Adipocyte (in vitro differentiated cells): ENCODE data around the gene EPB41L1.

ENCODE experiments used
- DNase-seq: peaks from one replicate; pipeline ENCODE4 v3.0.0-alpha.2; 2015; ENCODE audit warnings: low read depth
- H3K27me3 ChIP-seq: replicated peaks from 2 replicates; pipeline ENCODE4 v1.7.0; 2013; ENCODE audit warnings: mild to moderate bottlenecking, low read length, moderate library complexity; ENCODE audit not compliant: control insufficient read depth, insufficient read depth
- H3K36me3 ChIP-seq: 2 replicates; pipeline ENCODE4 v1.7.0; 2013; ENCODE audit warnings: low read length, mild to moderate bottlenecking, moderate library complexity; ENCODE audit not compliant: control insufficient read depth, insufficient read depth, severe bottlenecking
- H3K4me1 ChIP-seq: 2 replicates; pipeline ENCODE4 v1.7.0; 2013; ENCODE audit warnings: mild to moderate bottlenecking, low read length, moderate library complexity; ENCODE audit not compliant: control insufficient read depth, insufficient read depth
- H3K4me3 ChIP-seq: 2 replicates; pipeline ENCODE4 v1.7.0; 2013; ENCODE audit warnings: mild to moderate bottlenecking, low read length, moderate library complexity
- H3K9ac ChIP-seq: 2 replicates; pipeline ENCODE4 v1.7.0; 2013; ENCODE audit warnings: mild to moderate bottlenecking, low read length, moderate library complexity
- H3K9me3 ChIP-seq: 2 replicates; pipeline ENCODE4 v1.7.0; 2013; ENCODE audit warnings: mild to moderate bottlenecking, low read length, moderate library complexity; ENCODE audit not compliant: control insufficient read depth

EPB41L1 gene

GRCh38 chr20:36115925-36116324 is 38.6 kb upstream of the EPB41L1 start:
- H3K9me3 ChIP-seq, result no peaks in the 10 kb centered on the region
- peak overlapping the region; percentile 9 for H3K9ac ChIP-seq
- no peaks in the 10 kb centered on the region for H3K36me3 ChIP-seq
- H3K4me3 ChIP-seq, result peak overlapping the region; percentile 24
- DNase-seq, result no peak
- H3K4me1 ChIP-seq, result peaks cover 48% of the 10 kb centered on the region
- no peaks in the 10 kb centered on the region for H3K27me3 ChIP-seq

GRCh38 chr20:36116807-36117441 is 37.6 kb upstream of the EPB41L1 start:
- no peak overlapping the region for H3K9ac ChIP-seq
- peaks cover 48% of the 10 kb centered on the region for H3K4me1 ChIP-seq
- no peaks in the 10 kb centered on the region for H3K9me3 ChIP-seq
- DNase-seq, result peak; percentile 69
- no peaks in the 10 kb centered on the region for H3K36me3 ChIP-seq
- no peaks in the 10 kb centered on the region for H3K27me3 ChIP-seq
- no peak overlapping the region for H3K4me3 ChIP-seq

DNA sequence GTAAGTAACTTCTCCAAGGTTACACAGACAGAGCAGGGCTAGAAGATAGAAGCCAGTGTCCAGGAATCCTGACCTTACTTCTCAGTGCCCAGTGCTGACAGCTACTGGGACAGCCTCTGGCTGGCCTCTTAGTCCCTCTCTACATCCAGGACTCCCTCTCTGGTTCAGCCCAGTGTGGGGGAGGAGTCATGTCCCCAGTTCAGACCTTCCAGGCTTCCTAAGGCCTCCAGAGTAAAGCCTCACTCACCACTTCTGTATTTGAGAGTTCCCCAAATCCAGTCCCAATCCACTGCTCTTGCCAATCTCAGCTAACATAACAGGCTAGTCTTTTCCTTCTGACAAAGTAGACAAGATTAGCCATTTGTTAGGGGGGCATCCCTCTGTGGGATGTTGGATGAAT is 36.9 kb upstream of the EPB41L1 start:
- no peaks in the 10 kb centered on the region for H3K9me3 ChIP-seq
- no peak for DNase-seq
- H3K9ac ChIP-seq, result no peak overlapping the region
- no peak overlapping the region for H3K4me3 ChIP-seq
- H3K4me1 ChIP-seq, result peaks cover 46% of the 10 kb centered on the region
- no peaks in the 10 kb centered on the region for H3K27me3 ChIP-seq
- no peaks in the 10 kb centered on the region for H3K36me3 ChIP-seq

- H3K4me3 ChIP-seq, result no peak overlapping the region
- H3K9me3 ChIP-seq, result no peaks in the 10 kb centered on the region
- no peak for DNase-seq
- no peak overlapping the region for H3K9ac ChIP-seq
- H3K36me3 ChIP-seq, result no peaks in the 10 kb centered on the region
- peaks cover 38% of the 10 kb centered on the region for H3K4me1 ChIP-seq
- no peaks in the 10 kb centered on the region for H3K27me3 ChIP-seq
These were observed 36.2 kb upstream of the EPB41L1 start for GRCh38 chr20:36118371-36118770.

GRCh38 chr20:36119537-36119936 is 35.0 kb upstream of the EPB41L1 start:
- DNase-seq, result no peak
- peaks cover 33% of the 10 kb centered on the region for H3K4me1 ChIP-seq
- H3K36me3 ChIP-seq, result no peaks in the 10 kb centered on the region
- no peaks in the 10 kb centered on the region for H3K9me3 ChIP-seq
- no peaks in the 10 kb centered on the region for H3K27me3 ChIP-seq
- no peak overlapping the region for H3K9ac ChIP-seq
- H3K4me3 ChIP-seq, result no peak overlapping the region

GRCh38 chr20:36120241-36120640 is 34.3 kb upstream of the EPB41L1 start:
- H3K9me3 ChIP-seq, result no peaks in the 10 kb centered on the region
- no peak overlapping the region for H3K4me3 ChIP-seq
- peaks cover 32% of the 10 kb centered on the region for H3K4me1 ChIP-seq
- no peaks in the 10 kb centered on the region for H3K27me3 ChIP-seq
- no peak overlapping the region for H3K9ac ChIP-seq
- no peaks in the 10 kb centered on the region for H3K36me3 ChIP-seq
- DNase-seq, result no peak

DNA sequence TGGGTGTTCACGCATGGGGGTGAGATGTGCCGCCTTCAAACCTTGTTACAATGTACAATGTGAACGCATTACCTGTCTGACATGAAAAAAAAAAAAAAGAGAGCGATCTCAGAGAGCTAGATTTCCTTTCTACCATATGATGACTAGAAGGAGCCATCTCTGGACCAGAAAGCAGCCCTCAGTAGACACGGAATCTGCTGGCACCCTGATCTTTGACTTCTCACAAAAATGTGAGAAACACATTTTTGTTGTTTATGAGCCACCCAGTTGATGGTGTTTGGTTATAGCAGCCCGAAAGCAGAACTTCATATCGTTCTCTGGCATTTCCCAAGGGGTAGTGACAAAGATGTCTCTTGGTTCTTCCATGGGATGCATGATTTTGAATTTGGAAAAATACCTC is 33.5 kb upstream of the EPB41L1 start:
- Histone ChIP-seq H3K27me3 (no peaks in the 10 kb centered on the region), H3K4me1 (peaks cover 25% of the 10 kb centered on the region), H3K9me3 (no peaks in the 10 kb centered on the region), H3K9ac (no peak overlapping the region), H3K36me3 (no peaks in the 10 kb centered on the region), H3K4me3 (no peak overlapping the region)
- DNase-seq, result no peak

GRCh38 chr20:36121981-36122930 is 32.3 kb upstream of the EPB41L1 start:
- Histone ChIP-seq H3K36me3 (no peaks in the 10 kb centered on the region), H3K4me1 (peaks cover 12% of the 10 kb centered on the region), H3K9ac (no peak overlapping the region), H3K9me3 (no peaks in the 10 kb centered on the region), H3K4me3 (no peak overlapping the region), H3K27me3 (no peaks in the 10 kb centered on the region)
- DNase-seq, result no peak

- H3K4me3 ChIP-seq, result no peak overlapping the region
- no peak for DNase-seq
- H3K9me3 ChIP-seq, result no peaks in the 10 kb centered on the region
- peaks cover 10% of the 10 kb centered on the region for H3K4me1 ChIP-seq
- no peak overlapping the region for H3K9ac ChIP-seq
- H3K36me3 ChIP-seq, result no peaks in the 10 kb centered on the region
- H3K27me3 ChIP-seq, result no peaks in the 10 kb centered on the region
These were observed 31.6 kb upstream of the EPB41L1 start for GRCh38 chr20:36122931-36123288.

- Histone ChIP-seq H3K4me1 (peaks cover 25% of the 10 kb centered on the region), H3K27me3 (no peaks in the 10 kb centered on the region), H3K9me3 (no peaks in the 10 kb centered on the region), H3K4me3 (no peak overlapping the region), H3K9ac (no peak overlapping the region), H3K36me3 (no peaks in the 10 kb centered on the region)
- no peak for DNase-seq
These were observed 29.4 kb upstream of the EPB41L1 start for GRCh38 chr20:36125097-36125496.

- H3K9me3 ChIP-seq, result no peaks in the 10 kb centered on the region
- no peaks in the 10 kb centered on the region for H3K36me3 ChIP-seq
- DNase-seq, result no peak
- no peak overlapping the region for H3K9ac ChIP-seq
- H3K4me1 ChIP-seq, result peaks cover 30% of the 10 kb centered on the region
- H3K4me3 ChIP-seq, result no peak overlapping the region
- H3K27me3 ChIP-seq, result no peaks in the 10 kb centered on the region
These were observed 27.6 kb upstream of the EPB41L1 start for GRCh38 chr20:36126836-36127527.
